GM21737 (cell line): ENCODE data around the gene KCNJ5.

ENCODE experiments used
- ATAC-seq: cut with Tn5 transposase; IDR thresholded peaks from one replicate; pipeline ENCODE4 v1.9.1; 2021; ENCODE audit warnings: mild to moderate bottlenecking, moderate library complexity; ENCODE audit not compliant: unreplicated experiment

Gene KCNJ5

DNA sequence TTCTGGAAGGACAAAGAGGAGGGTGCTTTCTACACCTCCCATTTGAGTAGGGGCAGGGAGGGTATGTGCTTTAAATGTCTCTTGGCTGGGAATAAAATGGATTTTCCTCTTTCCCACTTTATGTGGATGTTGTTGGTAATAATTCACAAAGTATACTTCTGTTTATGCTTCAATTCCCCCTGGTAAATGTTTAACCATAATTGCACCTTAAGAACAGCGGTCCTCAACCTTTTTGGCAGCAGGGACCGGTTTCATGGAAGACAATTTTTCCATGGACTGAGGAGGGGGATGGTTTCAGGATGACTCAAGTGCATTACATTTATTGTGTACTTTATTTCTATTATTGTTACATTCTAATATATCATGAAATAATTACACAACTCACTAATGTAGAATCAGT lies 55.5 kb downstream of the KCNJ5 start:
- ATAC-seq, result no peak

- ATAC-seq, result no peak
Measured at GRCh38 chr11:128947773-128948172, 56.6 kb downstream of the KCNJ5 start.

- ATAC-seq, result no peak
Measured at GRCh38 chr11:128948583-128948982, 57.4 kb downstream of the KCNJ5 start.

GRCh38 chr11:128949791-128950454 lies 58.8 kb downstream of the KCNJ5 start:
- no peak for ATAC-seq

GRCh38 chr11:128953151-128953550 lies 62.0 kb downstream of the KCNJ5 start:
- no peak for ATAC-seq

- ATAC-seq, result no peak
Measured at GRCh38 chr11:128955636-128956035, 64.5 kb downstream of the KCNJ5 start.

- ATAC-seq, result peak; percentile 54
Measured at GRCh38 chr11:128956401-128957201, 65.4 kb downstream of the KCNJ5 start.

- ATAC-seq, result no peak
Measured at GRCh38 chr11:128957202-128957482, 66.0 kb downstream of the KCNJ5 start.

- no peak for ATAC-seq
Measured at GRCh38 chr11:128961645-128962044, 70.5 kb downstream of the KCNJ5 start.

DNA sequence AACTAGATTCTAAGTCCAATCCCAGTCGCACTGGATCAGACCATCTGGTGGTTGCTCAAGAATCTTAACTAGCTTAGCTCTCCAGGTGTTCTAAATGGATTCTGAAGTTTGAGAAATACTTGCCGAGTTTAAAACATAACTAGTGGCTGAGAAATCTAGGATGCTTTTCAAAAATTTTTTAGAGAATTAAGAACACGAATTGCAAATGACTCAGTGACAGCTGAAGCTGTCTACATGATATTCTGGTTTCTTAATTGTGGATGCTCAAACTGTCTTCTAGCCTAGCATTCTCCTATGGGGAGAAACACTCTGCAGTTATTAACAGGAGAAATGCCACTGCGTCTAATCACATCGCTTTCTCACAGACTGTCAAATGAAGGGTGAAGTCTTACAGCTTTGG lies 71.7 kb downstream of the KCNJ5 start:
- no peak for ATAC-seq

DNA sequence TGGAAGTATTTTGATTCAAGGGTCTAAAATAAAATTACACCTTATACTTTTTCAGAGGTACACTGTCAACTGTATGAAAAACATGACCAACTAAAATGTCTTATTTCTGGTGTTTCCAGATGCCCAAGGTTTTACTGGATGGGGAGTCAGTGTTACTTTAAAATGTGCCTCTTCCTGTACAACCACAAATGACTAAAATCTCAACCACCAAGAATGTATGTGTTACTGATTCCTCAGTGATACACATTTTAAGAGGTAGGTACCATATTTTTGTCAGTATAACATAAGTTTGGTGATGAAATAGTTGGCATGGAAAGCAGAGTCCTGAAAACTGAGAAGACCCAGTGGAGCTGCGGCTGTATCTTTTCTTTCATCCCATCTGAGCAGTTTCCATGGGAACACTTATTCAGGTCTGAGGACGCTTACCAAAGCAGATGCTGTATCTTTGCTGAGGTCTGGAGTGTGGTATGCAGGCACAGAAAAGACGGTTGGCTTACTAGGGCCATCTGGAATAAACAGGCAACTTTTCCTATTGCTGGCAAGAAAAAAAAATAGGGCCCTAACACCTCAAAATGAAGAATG lies 72.7 kb downstream of the KCNJ5 start:
- ATAC-seq, result no peak

- ATAC-seq, result no peak
Measured at GRCh38 chr11:128964463-128964930, 73.3 kb downstream of the KCNJ5 start.

- ATAC-seq, result peak; percentile 91
Measured at GRCh38 chr11:128965485-128965884, 74.3 kb downstream of the KCNJ5 start.

DNA sequence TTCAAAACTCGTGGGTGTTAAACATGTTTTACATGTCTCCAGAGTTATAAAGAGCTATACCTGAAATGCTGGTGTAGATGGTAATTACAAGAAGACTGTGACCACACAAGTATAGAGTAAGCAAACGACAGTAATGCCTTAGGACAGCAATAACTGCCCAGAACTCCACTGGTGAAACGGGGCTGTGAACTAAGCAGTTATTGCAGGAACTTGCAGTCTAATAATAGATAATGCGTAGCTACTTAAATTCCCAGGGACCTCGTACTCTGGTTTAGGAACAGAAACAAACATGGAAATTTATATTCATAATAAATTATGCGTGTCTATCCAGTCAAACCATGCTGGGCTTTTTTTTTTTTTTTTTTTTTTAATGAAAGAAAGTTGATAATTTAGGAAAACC lies 76.4 kb downstream of the KCNJ5 start:
- no peak for ATAC-seq

GRCh38 chr11:128968916-128969315 lies 77.8 kb downstream of the KCNJ5 start:
- no peak for ATAC-seq
